ENCODE measurements around the gene HS3ST3A1.

Gene HS3ST3A1

GRCh38 chr17:13491916-13492736 lies 109.6 kb downstream of the HS3ST3A1 start:
- no peak for DNase-seq (ENCODE audit: low spot score)

- no peak for DNase-seq (ENCODE audit: low spot score)
Observed at GRCh38 chr17:13491491-13491890, 110.2 kb downstream of the HS3ST3A1 start.

GRCh38 chr17:13490906-13491482 lies 110.7 kb downstream of the HS3ST3A1 start:
- no peak for DNase-seq (ENCODE audit: low spot score)

- no peak for DNase-seq (ENCODE audit: low spot score)
Observed at GRCh38 chr17:13490427-13490826, 111.3 kb downstream of the HS3ST3A1 start.

- no peak for DNase-seq (ENCODE audit: low spot score)
Observed at GRCh38 chr17:13485327-13485726, 116.4 kb downstream of the HS3ST3A1 start.

GRCh38 chr17:13484020-13484419 lies 117.7 kb downstream of the HS3ST3A1 start:
- no peak for DNase-seq (ENCODE audit: low spot score)

- DNase-seq (ENCODE audit: low spot score): no peak
Observed at GRCh38 chr17:13480877-13481276, 120.9 kb downstream of the HS3ST3A1 start.

- DNase-seq (ENCODE audit: low spot score): no peak
Observed at GRCh38 chr17:13478326-13478830, 123.4 kb downstream of the HS3ST3A1 start.

- no peak for DNase-seq (ENCODE audit: low spot score)
Observed at GRCh38 chr17:13477180-13477611, 124.5 kb downstream of the HS3ST3A1 start.

GRCh38 chr17:13476720-13477119 lies 125.0 kb downstream of the HS3ST3A1 start:
- no peak for DNase-seq (ENCODE audit: low spot score)

- no peak for DNase-seq (ENCODE audit: low spot score)
Observed at GRCh38 chr17:13475574-13476223, 126.0 kb downstream of the HS3ST3A1 start.

- no peak for DNase-seq (ENCODE audit: low spot score)
Observed at GRCh38 chr17:13474073-13474800, 127.5 kb downstream of the HS3ST3A1 start.

GRCh38 chr17:13465678-13466077 lies 136.1 kb downstream of the HS3ST3A1 start:
- DNase-seq (ENCODE audit: low spot score): no peak

GRCh38 chr17:13462673-13463124 lies 139.0 kb downstream of the HS3ST3A1 start:
- no peak for DNase-seq (ENCODE audit: low spot score)

GRCh38 chr17:13462146-13462545 lies 139.6 kb downstream of the HS3ST3A1 start:
- DNase-seq (ENCODE audit: low spot score): no peak

GRCh38 chr17:13460261-13461000 lies 141.3 kb downstream of the HS3ST3A1 start:
- DNase-seq (ENCODE audit: low spot score): no peak

GRCh38 chr17:13457783-13458182 lies 143.9 kb downstream of the HS3ST3A1 start:
- no peak for DNase-seq (ENCODE audit: low spot score)

Data from kidney capillary endothelial cell (primary cell).